Measurements from ENCODE around the gene HAPLN2. TPM values are rescaled to one million over a fixed set of nuclear protein-coding genes. Genes with fewer than 3 reads are reported as not detected.

HAPLN2 gene
- total and polyA plus RNA-seq, 2 donors (not counting 1 experiment from before 2014, with no cell fraction given) = 0.13 TPM; not detected in 1

GRCh38 chr1:156659988-156660751 lies 41.0 kb downstream of the HAPLN2 start:
- no peaks in the 10 kb centered on the region for H3K36me3 ChIP-seq (replicated peaks in 1 of 2; ENCODE audit: control extremely low read depth in 1 of 2, control insufficient read depth in 1 of 2, extremely low read depth in 1 of 2, insufficient read depth in 2 of 2, low read length in 1 of 2)
- Mint-ChIP-seq H3K4me3 (peak overlapping the region; percentile 66), H3K27ac (peak overlapping the region; percentile 69), H3K4me1 (peaks cover 91% of the 10 kb centered on the region), H3K9me3 (ENCODE audit: insufficient read depth) (no peaks in the 10 kb centered on the region), H3K27me3 (peaks cover 25% of the 10 kb centered on the region)
- no peaks in the 10 kb centered on the region for H3K79me2 ChIP-seq (ENCODE audit: control insufficient read depth, insufficient read depth, low read length)
- H3K4me3 ChIP-seq (ENCODE audit: control extremely low read depth in 1 of 5, extremely low read depth in 1 of 5, insufficient read depth in 1 of 5, low read depth in 2 of 5, low read length in 4 of 5) = no peak overlapping the region
- no peak overlapping the region for H3K27ac ChIP-seq (ENCODE audit: low read length in 2 of 2)
- no peak overlapping the region for H2AFZ ChIP-seq (ENCODE audit: insufficient read depth, low read depth, low read length, poor library complexity, severe bottlenecking)
- no peak for TF ChIP-seq EZH2 (IDR thresholded peaks at IDR 0.05; ENCODE audit: borderline replicate concordance, insufficient read depth, low read depth, low read length, poor library complexity, severe bottlenecking)
- peak; percentile 99 for TF ChIP-seq CTCF (IDR thresholded peaks at IDR 0.05)
- H3K27me3 ChIP-seq (replicated peaks in 1 of 4; ENCODE audit: control extremely low read depth in 1 of 4, control insufficient read depth in 3 of 4, insufficient read depth in 4 of 4, low read length in 3 of 4) = peaks cover 0 to 30% (median 11%) of the 10 kb centered on the region in 4 experiments
- peak; percentile 92 for DNase-seq
- H3K4me2 ChIP-seq (replicated peaks; ENCODE audit: low read depth, low read length, poor library complexity, severe bottlenecking) = peak overlapping the region; percentile 52
- peaks cover 78 to 89% of the 10 kb centered on the region in 2 donors for H3K4me1 ChIP-seq (ENCODE audit: control insufficient read depth in 2 of 2, insufficient read depth in 2 of 2, low read length in 2 of 2)
- intact Hi-C loops (cut with micrococcal nuclease) = loop anchor here (1.0 kb wide), 2 partner anchors 18 to 29 kb away; no protein-coding TSS in a partner anchor
- ChIA-PET CTCF (interaction anchor here (0.6 to 9.0 kb wide), 17 partner anchors 8 to 275 kb away, joined by 3 to 173 read pairs (median 4); partner anchors contain the start of genes CRABP2, HAPLN2, NAXE and NES), POLR2A (interaction anchor here (0.6 to 1.0 kb wide), 2 partner anchors 68 to 1688 kb away, joined by 3 read pairs; partner anchors contain the start of genes ISG20L2 and METTL25B)
- H4K20me1 ChIP-seq (ENCODE audit: control insufficient read depth, insufficient read depth, low read length, poor library complexity, severe bottlenecking) = no peaks in the 10 kb centered on the region
- H3K9me3 ChIP-seq (ENCODE audit: control extremely low read depth in 1 of 3, control insufficient read depth in 2 of 3, insufficient read depth in 1 of 3, low read length in 2 of 3) = no peaks in the 10 kb centered on the region
- 21% methylated on average over 35 of the region's 38 CpGs for WGBS (ENCODE audit: insufficient coverage)
- H3K9ac ChIP-seq (ENCODE audit: low read length) = no peak overlapping the region
- ATAC-seq (ENCODE audit: low read depth) = peak; percentile 83

GRCh38 chr1:156660752-156661112 lies 41.5 kb downstream of the HAPLN2 start:
- Mint-ChIP-seq H3K27me3 (peaks cover 19% of the 10 kb centered on the region), H3K27ac (peak overlapping the region; percentile 5), H3K4me3 (no peak overlapping the region), H3K9me3 (ENCODE audit: insufficient read depth) (no peaks in the 10 kb centered on the region), H3K4me1 (peaks cover 95% of the 10 kb centered on the region)
- Histone ChIP-seq H3K9me3 (ENCODE audit: control extremely low read depth in 1 of 3, control insufficient read depth in 2 of 3, insufficient read depth in 1 of 3, low read length in 2 of 3) (peaks cover 0 to 3% (median 0%) of the 10 kb centered on the region in 3 donors), H3K4me3 (ENCODE audit: control extremely low read depth in 1 of 5, extremely low read depth in 1 of 5, insufficient read depth in 1 of 5, low read depth in 2 of 5, low read length in 4 of 5) (no peak overlapping the region), H3K36me3 (replicated peaks in 1 of 2; ENCODE audit: control extremely low read depth in 1 of 2, control insufficient read depth in 1 of 2, extremely low read depth in 1 of 2, insufficient read depth in 2 of 2, low read length in 1 of 2) (no peaks in the 10 kb centered on the region), H3K4me2 (replicated peaks; ENCODE audit: low read depth, low read length, poor library complexity, severe bottlenecking) (peak overlapping the region; percentile 52), H2AFZ (ENCODE audit: insufficient read depth, low read depth, low read length, poor library complexity, severe bottlenecking) (no peak overlapping the region), H3K27ac (ENCODE audit: low read length in 2 of 2) (no peak overlapping the region), H3K9ac (ENCODE audit: low read length) (no peak overlapping the region), H3K79me2 (ENCODE audit: control insufficient read depth, insufficient read depth, low read length) (no peaks in the 10 kb centered on the region), H3K27me3 (replicated peaks in 1 of 4; ENCODE audit: control extremely low read depth in 1 of 4, control insufficient read depth in 3 of 4, insufficient read depth in 4 of 4, low read length in 3 of 4) (peaks cover 0 to 24% (median 8%) of the 10 kb centered on the region in 4 experiments), H4K20me1 (ENCODE audit: control insufficient read depth, insufficient read depth, low read length, poor library complexity, severe bottlenecking) (no peaks in the 10 kb centered on the region), H3K4me1 (ENCODE audit: control insufficient read depth in 2 of 2, insufficient read depth in 2 of 2, low read length in 2 of 2) (peaks cover 83 to 95% of the 10 kb centered on the region in 2 donors)
- DNase-seq = no peak
- WGBS (ENCODE audit: insufficient coverage) = 80% methylated on average over 1 of the region's 2 CpGs
- TF ChIP-seq CTCF (IDR thresholded peaks at IDR 0.05) (no peak), EZH2 (IDR thresholded peaks at IDR 0.05; ENCODE audit: borderline replicate concordance, insufficient read depth, low read depth, low read length, poor library complexity, severe bottlenecking) (no peak)
- intact Hi-C loops (cut with micrococcal nuclease) = loop anchor here (1.0 kb wide), 2 partner anchors 18 to 29 kb away; no protein-coding TSS in a partner anchor
- ChIA-PET CTCF (interaction anchor here (0.7 to 9.0 kb wide), 13 partner anchors 12 to 993 kb away, joined by 3 to 173 read pairs (median 4); partner anchors contain the start of genes CRABP2, HAPLN2 and NES), POLR2A (interaction anchor here (0.6 to 1.1 kb wide), 4 partner anchors 33 to 1689 kb away, joined by 3 to 8 read pairs (median 4); no protein-coding TSS in a partner anchor)
- ATAC-seq (ENCODE audit: low read depth) = no peak

All from B cell (primary cell).